ENCODE data around the gene MRPL58.

GRCh38 chr17:75036643-75037268 lies 24.3 kb downstream of the MRPL58 start:
- TF ChIP-seq CTCF (conservative IDR thresholded peaks at IDR 0.05; ENCODE audit: low read length), result no peak
- TF ChIP-seq EZH2phosphoT487 (IDR thresholded peaks at IDR 0.05; ENCODE audit: borderline replicate concordance, low read depth, low read length), result no peak

Data from OCI-LY7 (cell line).